Colonic mucosa (tissue), 4 donors: ENCODE measurements around the gene TMEM229A. TPM values are rescaled to one million over a fixed set of nuclear protein-coding genes. Genes with fewer than 3 reads are reported as not detected.
"Not testable (repeated sequence)": the region's sequence is repeated elsewhere in the genome, so short reads cannot be mapped to it uniquely, and the experiment has no call there.

Source experiments
- DNase-seq: peaks from one replicate; pipeline ENCODE4 v3.0.0-alpha.2; 2020
- H3K27ac ChIP-seq: fragments of 200-600 bp; one replicate; pipeline ENCODE4 v1.8.0; 2021
- H3K27me3 ChIP-seq: fragments of 200-600 bp; one replicate; pipeline ENCODE4 v1.8.0; 2021
- H3K36me3 ChIP-seq: fragments of 200-600 bp; one replicate; pipeline ENCODE4 v1.8.0; 2021
- H3K4me1 ChIP-seq: fragments of 200-600 bp; one replicate; pipeline ENCODE4 v1.8.0; 2021; ENCODE audit warnings: mild to moderate bottlenecking
- H3K4me3 ChIP-seq: fragments of 200-600 bp; one replicate; pipeline ENCODE4 v1.8.0; 2021
- H3K9ac ChIP-seq, 2 donors: one replicate each; pipeline ENCODE4 v1.7.0; 2013; ENCODE audit warnings: control low read depth in 2 of 2, low read depth in 2 of 2, low read length in 2 of 2
- H3K9me3 ChIP-seq: fragments of 200-600 bp; one replicate; pipeline ENCODE4 v1.8.0; 2021
- CTCF ChIP-seq: fragments of 200-600 bp; IDR thresholded peaks from one replicate; pipeline ENCODE4 v1.8.0; 2022; ENCODE audit warnings: antibody characterized with exemption, mild to moderate bottlenecking
- intact Hi-C: fragments of 100-400 bp; cut with DNase I; formaldehyde crosslinking; loops from one replicate; pipeline ENCODE4 v1.14.1; 2022
- total RNA-seq, 2 donors: library from RNA; stranded (reverse); fragmentation: NEBNext Ultra II Directional in 1 of 2; extraction: Animal tissue kit (Norgen Biotek cat#: 25700) in 1 of 2; gene quantifications; one replicate each; pipeline ENCODE4 v1.2.1, GENCODE V29; 2021
- donor health status: healthy.
- donor health status: DM: no; HTN: no; CAD: no.
- donor health status: DM: no; HTN: no; CAD: no.

The TMEM229A gene
- total RNA-seq, 2 donors from 2014 or later: not detected

- intact Hi-C loops: no loop called here
- no peak overlapping the region for H3K9ac ChIP-seq
- TF ChIP-seq CTCF: no peak
- H3K4me1 ChIP-seq: no peaks in the 10 kb centered on the region
- no peaks in the 10 kb centered on the region for H3K9me3 ChIP-seq
- H3K27me3 ChIP-seq: no peaks in the 10 kb centered on the region
- H3K4me3 ChIP-seq: no peak overlapping the region
- no peak overlapping the region for H3K27ac ChIP-seq
- no peak for DNase-seq
- no peaks in the 10 kb centered on the region for H3K36me3 ChIP-seq
Measured at GRCh38 chr7:124009321-124009720, 23.5 kb downstream of the TMEM229A start.

GRCh38 chr7:124008296-124008695, 24.6 kb downstream of the TMEM229A start:
- DNase-seq, H3K9ac ChIP-seq, H3K27ac ChIP-seq, H3K27me3 ChIP-seq, H3K4me1 ChIP-seq, intact Hi-C loops, H3K36me3 ChIP-seq, H3K9me3 ChIP-seq, H3K4me3 ChIP-seq: not testable (repeated sequence)

- intact Hi-C loops: no loop called here
- H3K9ac ChIP-seq: no peak overlapping the region
- H3K4me1 ChIP-seq: no peaks in the 10 kb centered on the region
- no peak for DNase-seq
- H3K27me3 ChIP-seq: no peaks in the 10 kb centered on the region
- no peaks in the 10 kb centered on the region for H3K36me3 ChIP-seq
- no peak overlapping the region for H3K4me3 ChIP-seq
- no peak for TF ChIP-seq CTCF
- no peak overlapping the region for H3K27ac ChIP-seq
- no peaks in the 10 kb centered on the region for H3K9me3 ChIP-seq
Measured at GRCh38 chr7:123999703-124000102, 33.2 kb downstream of the TMEM229A start.

- Histone ChIP-seq H3K9me3 (no peaks in the 10 kb centered on the region), H3K36me3 (no peaks in the 10 kb centered on the region), H3K4me3 (no peak overlapping the region), H3K27me3 (no peaks in the 10 kb centered on the region), H3K9ac (no peak overlapping the region), H3K4me1 (no peaks in the 10 kb centered on the region), H3K27ac (no peak overlapping the region)
- DNase-seq: no peak
- intact Hi-C loops: no loop called here
- no peak for TF ChIP-seq CTCF
Measured at GRCh38 chr7:123998921-123999320, 33.9 kb downstream of the TMEM229A start.

- no peak overlapping the region for H3K9ac ChIP-seq
- no peaks in the 10 kb centered on the region for H3K36me3 ChIP-seq
- H3K9me3 ChIP-seq: no peaks in the 10 kb centered on the region
- TF ChIP-seq CTCF: no peak
- no peak overlapping the region for H3K27ac ChIP-seq
- H3K4me3 ChIP-seq: no peak overlapping the region
- intact Hi-C loops: no loop called here
- DNase-seq: no peak
- no peaks in the 10 kb centered on the region for H3K4me1 ChIP-seq
- no peaks in the 10 kb centered on the region for H3K27me3 ChIP-seq
Measured at GRCh38 chr7:123996327-123996625, 36.6 kb downstream of the TMEM229A start.

- no peaks in the 10 kb centered on the region for H3K9me3 ChIP-seq
- no peak for DNase-seq
- H3K27ac ChIP-seq: no peak overlapping the region
- no peaks in the 10 kb centered on the region for H3K4me1 ChIP-seq
- H3K4me3 ChIP-seq: no peak overlapping the region
- H3K36me3 ChIP-seq: no peaks in the 10 kb centered on the region
- H3K27me3 ChIP-seq: no peaks in the 10 kb centered on the region
- H3K9ac ChIP-seq: no peak overlapping the region
- no peak for TF ChIP-seq CTCF
- intact Hi-C loops: no loop called here
Measured at GRCh38 chr7:123995617-123996326, 37.1 kb downstream of the TMEM229A start.
